OCI-LY1 (cell line): ENCODE measurements around the gene KL.

Experiments
- H2AFZ ChIP-seq: fragments of 200-600 bp; sonication (generic), shearing (Covaris generic); 2 replicates; pipeline ENCODE4 v1.6.0; 2014; ENCODE audit warnings: antibody characterized with exemption, mild to moderate bottlenecking, low read length
- H3F3A ChIP-seq: fragments of 200-600 bp; sonication (generic), shearing (Covaris generic); 2 replicates; pipeline ENCODE4 v1.6.0; 2014; ENCODE audit warnings: mild to moderate bottlenecking, antibody characterized with exemption, low read length, moderate library complexity; ENCODE audit not compliant: insufficient read depth
- H3K27ac ChIP-seq: fragments of 200-600 bp; sonication (generic); 2 replicates; pipeline ENCODE4 v1.5.1; 2014; ENCODE audit warnings: low read length, mixed run types, mild to moderate bottlenecking, low read depth; ENCODE audit not compliant: poor library complexity, severe bottlenecking
- H3K27me3 ChIP-seq: fragments of 200-600 bp; sonication (generic); 2 replicates; pipeline ENCODE4 v1.6.0; 2014; ENCODE audit warnings: antibody characterized with exemption, mild to moderate bottlenecking, low read length, moderate library complexity; ENCODE audit not compliant: insufficient read depth
- H3K36me3 ChIP-seq: fragments of 200-600 bp; sonication (generic); 2 replicates; pipeline ENCODE4 v1.6.1; 2014; ENCODE audit warnings: mild to moderate bottlenecking, antibody characterized with exemption, low read length, moderate library complexity, mixed read lengths; ENCODE audit not compliant: insufficient read depth
- H3K4me1 ChIP-seq: fragments of 200-600 bp; sonication (generic); 2 replicates; pipeline ENCODE4 v1.5.1; 2014; ENCODE audit warnings: mild to moderate bottlenecking, low read length, moderate library complexity; ENCODE audit not compliant: insufficient read depth, severe bottlenecking
- H3K4me2 ChIP-seq: fragments of 200-600 bp; sonication (generic), shearing (Covaris generic); 2 replicates; pipeline ENCODE4 v1.6.1; 2014; ENCODE audit warnings: low read length
- H3K4me3 ChIP-seq: fragments of 200-600 bp; sonication (generic); 2 replicates; pipeline ENCODE4 v1.5.1; 2014; ENCODE audit warnings: low read length, low read depth, mild to moderate bottlenecking, mixed read lengths; ENCODE audit not compliant: poor library complexity, severe bottlenecking
- H3K79me2 ChIP-seq: fragments of 200-600 bp; shearing (Covaris generic); 2 replicates; pipeline ENCODE4 v1.6.1; 2016; ENCODE audit warnings: mixed run types, low read length, mixed read lengths; ENCODE audit not compliant: insufficient read depth
- H3K9ac ChIP-seq: fragments of 200-600 bp; sonication (generic), shearing (Covaris generic); 2 replicates; pipeline ENCODE4 v1.6.1; 2014; ENCODE audit warnings: mild to moderate bottlenecking, low read length, mixed read lengths
- H3K9me2 ChIP-seq: fragments of 200-600 bp; sonication (generic), shearing (Covaris generic); 2 replicates; pipeline ENCODE4 v1.6.1; 2014; ENCODE audit warnings: low read depth, mild to moderate bottlenecking, low read length, mixed read lengths
- H3K9me3 ChIP-seq: fragments of 200-600 bp; shearing (Covaris generic); 2 replicates; pipeline ENCODE4 v1.6.1; 2014; ENCODE audit warnings: low read length, mixed read lengths
- H4K20me1 ChIP-seq: fragments of 200-600 bp; sonication (generic), shearing (Covaris generic); 2 replicates; pipeline ENCODE4 v1.6.0; 2016; ENCODE audit warnings: mild to moderate bottlenecking, low read length; ENCODE audit not compliant: insufficient read depth
- CTCF ChIP-seq: fragments of 200-600 bp; sonication (generic), shearing (Covaris generic); IDR thresholded peaks from 2 replicates; pipeline ENCODE4 v1.5.1; 2017; ENCODE audit warnings: mild to moderate bottlenecking, antibody characterized with exemption, low read length, moderate library complexity, mixed read lengths
- EZH2 ChIP-seq: fragments of 200-600 bp; sonication (generic), shearing (Covaris generic); IDR thresholded peaks from 2 replicates; pipeline ENCODE4 v1.8.0; 2017; ENCODE audit warnings: borderline replicate concordance, mixed run types, mild to moderate bottlenecking, antibody characterized with exemption, low read length, moderate library complexity, mixed read lengths

KL gene

GRCh38 chr13:33016414-33017322 lies at the start of gene KL:
Gene KL (plus strand): TSS chr13:33016423. CDS start chr13:33016441, 18 bp downstream.
- Histone ChIP-seq H4K20me1 (no peaks in the 10 kb centered on the region), H3K9me2 (no peaks in the 10 kb centered on the region), H2AFZ (no peak within 1 kb of the TSS), H3K4me2 (no peak within 1 kb of the TSS), H3K27ac (no peak within 1 kb of the TSS), H3K36me3 (no peaks in the 10 kb centered on the region), H3K4me1 (no peaks in the 10 kb centered on the region), H3K9ac (no peak within 1 kb of the TSS), H3F3A (no peaks in the 10 kb centered on the region), H3K4me3 (no peak within 1 kb of the TSS), H3K79me2 (no peaks in the 10 kb centered on the region), H3K27me3 (no peaks in the 10 kb centered on the region), H3K9me3 (no peaks in the 10 kb centered on the region)
- TF ChIP-seq EZH2 (no peak), CTCF (no peak)

DNA sequence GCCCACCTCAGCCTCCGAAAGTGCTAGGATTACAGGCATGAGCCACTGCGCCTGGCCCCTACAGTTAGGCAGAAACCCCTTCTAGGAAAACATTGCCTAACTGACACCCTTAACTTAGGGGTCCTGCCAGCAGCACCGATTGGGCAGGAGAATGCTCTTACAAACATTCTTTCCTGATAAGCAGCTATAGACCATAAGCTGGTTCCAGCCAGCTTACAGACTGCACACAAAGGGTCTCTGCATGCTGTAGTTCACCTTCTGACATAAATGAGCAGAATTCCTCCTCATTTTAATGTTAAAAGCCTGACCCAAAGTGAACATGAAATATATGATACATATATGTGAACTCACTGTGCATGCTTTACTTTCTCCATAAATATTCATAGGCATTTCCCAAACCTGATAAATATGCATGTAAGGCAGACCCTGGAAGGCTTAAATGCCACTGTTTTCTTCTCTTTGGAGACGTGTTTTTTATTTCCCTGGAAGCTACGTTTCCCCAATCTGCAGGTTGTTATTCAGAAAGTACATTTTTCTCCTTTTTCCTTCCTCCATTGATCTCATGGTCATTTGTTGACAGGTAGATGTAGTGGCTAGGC lies 48.5 kb upstream of the KL start:
- no peaks in the 10 kb centered on the region for H3F3A ChIP-seq
- H3K9me3 ChIP-seq: no peaks in the 10 kb centered on the region
- no peak overlapping the region for H3K27ac ChIP-seq
- no peak overlapping the region for H3K9ac ChIP-seq
- no peak overlapping the region for H3K4me2 ChIP-seq
- no peaks in the 10 kb centered on the region for H4K20me1 ChIP-seq
- H3K36me3 ChIP-seq: no peaks in the 10 kb centered on the region
- H3K4me1 ChIP-seq: no peaks in the 10 kb centered on the region
- H3K9me2 ChIP-seq: no peaks in the 10 kb centered on the region
- H2AFZ ChIP-seq: no peak overlapping the region
- H3K79me2 ChIP-seq: no peaks in the 10 kb centered on the region
- H3K4me3 ChIP-seq: no peak overlapping the region
- TF ChIP-seq CTCF (no peak), EZH2 (no peak)
- H3K27me3 ChIP-seq: no peaks in the 10 kb centered on the region

DNA sequence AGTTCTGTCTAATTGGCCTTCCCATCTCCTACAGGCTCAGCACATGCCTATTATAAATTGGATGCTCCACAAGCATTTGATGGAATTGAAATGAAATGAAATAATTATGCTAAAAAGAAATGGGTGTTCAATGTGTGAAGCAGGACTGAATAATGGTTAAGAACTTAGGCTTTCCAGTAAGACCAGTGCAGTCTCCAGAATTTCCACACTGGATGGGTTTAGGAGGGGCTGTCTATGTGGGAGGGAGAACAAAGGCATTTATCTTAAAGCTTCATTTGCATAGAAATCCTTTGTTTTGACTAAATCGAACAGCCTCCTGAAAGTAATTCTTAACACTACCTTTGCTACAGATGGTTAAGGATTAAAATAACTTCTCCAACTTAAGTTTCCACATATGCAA lies 47.9 kb upstream of the KL start:
- Histone ChIP-seq H3K27ac (no peak overlapping the region), H3K9ac (no peak overlapping the region), H3K4me1 (no peaks in the 10 kb centered on the region), H3K9me2 (no peaks in the 10 kb centered on the region), H2AFZ (no peak overlapping the region), H3K4me2 (no peak overlapping the region), H3K36me3 (no peaks in the 10 kb centered on the region), H4K20me1 (no peaks in the 10 kb centered on the region), H3K4me3 (no peak overlapping the region), H3K9me3 (no peaks in the 10 kb centered on the region), H3K27me3 (no peaks in the 10 kb centered on the region), H3K79me2 (no peaks in the 10 kb centered on the region), H3F3A (no peaks in the 10 kb centered on the region)
- no peak for TF ChIP-seq EZH2
- TF ChIP-seq CTCF: no peak
